Uterus (tissue), 4 donors: ENCODE measurements around the gene NPL. TPM values are rescaled to one million over a fixed set of nuclear protein-coding genes. Genes with fewer than 3 reads are reported as not detected.

ENCODE experiments used
- DNase-seq, 2 donors: peaks; one replicate each; pipeline ENCODE4 v3.0.0-alpha.2; 2019 to 2020
- H3K27ac ChIP-seq, 2 donors: fragments of 200-600 bp; sonication (generic); 1 replicate in 1 of 2; 2 replicates in 1 of 2; pipeline ENCODE4 v1.5.1; 2016 to 2018
- H3K27me3 ChIP-seq, 2 donors: fragments of 200-600 bp; sonication (generic); one replicate each; pipeline ENCODE4 v1.5.1; 2018 to 2019; ENCODE audit warnings: control low read depth in 1 of 2
- H3K36me3 ChIP-seq, 2 donors: fragments of 200-600 bp; sonication (generic); one replicate each; pipeline ENCODE4 v1.5.1; 2019; ENCODE audit warnings: control low read depth in 1 of 2
- H3K4me1 ChIP-seq, 2 donors: fragments of 200-600 bp; sonication (generic); one replicate each; pipeline ENCODE4 v1.5.1; 2018 to 2019; ENCODE audit warnings: control low read depth in 1 of 2
- H3K4me3 ChIP-seq, 2 donors: fragments of 200-600 bp; sonication (generic); 1 replicate in 1 of 2; 2 replicates in 1 of 2; pipeline ENCODE4 v1.5.1; 2018 to 2019; ENCODE audit warnings: mild to moderate bottlenecking in 1 of 2
- H3K9me3 ChIP-seq, 2 donors: fragments of 200-600 bp; sonication (generic); one replicate each; pipeline ENCODE4 v1.5.1; 2019; ENCODE audit warnings: control low read depth in 1 of 2
- CTCF ChIP-seq, 4 experiments: fragments of 200-600 bp in 2 of 4; fragments of 450-650 bp in 2 of 4; sonication (generic) in 2 of 4; IDR thresholded peaks; one replicate each; pipeline ENCODE4 v1.5.1; 2016 to 2019; ENCODE audit warnings: antibody characterized with exemption in 4 of 4, mild to moderate bottlenecking in 2 of 4, moderate library complexity in 1 of 4
- POLR2A ChIP-seq, 2 donors: fragments of 450-650 bp; IDR thresholded peaks; one replicate each; pipeline ENCODE4 v1.6.1; 2016; ENCODE audit warnings: antibody characterized with exemption in 2 of 2, mild to moderate bottlenecking in 1 of 2, moderate library complexity in 1 of 2
- intact Hi-C: fragments of 100-400 bp; cut with DNase I; formaldehyde crosslinking; loops from one replicate; pipeline ENCODE4 v1.15.1; 2023; ENCODE audit warnings: low total_unique reads
- total RNA-seq, 4 donors: library from RNA; depleted of rRNA in 3 of 4; stranded (reverse); fragments of >200 nt in 3 of 4; gene quantifications; one replicate each; pipeline versions ENCODE4 v1.1.0 to v1.2.4, GENCODE V29; 2014 to 2023
- donor health status: DM: yes; HTN: yes; CAD: no.

The NPL gene
- total RNA-seq, 4 donors from 2014 or later: 0.29 to 9.9 (median 4.4) TPM

- H3K27ac ChIP-seq: no peak overlapping the region
- no peak for TF ChIP-seq POLR2A (IDR thresholded peaks at IDR 0.05)
- no peak for TF ChIP-seq CTCF (IDR thresholded peaks at IDR 0.05)
- no peak overlapping the region for H3K4me3 ChIP-seq
- H3K27me3 ChIP-seq: no peaks in the 10 kb centered on the region
- intact Hi-C loops: no loop called here
- no peaks in the 10 kb centered on the region for H3K4me1 ChIP-seq
- no peaks in the 10 kb centered on the region for H3K9me3 ChIP-seq
- DNase-seq: no peak
- H3K36me3 ChIP-seq: no peaks in the 10 kb centered on the region
Measured at GRCh38 chr1:182779530-182779929, 10.0 kb upstream of the NPL start.

- TF ChIP-seq CTCF (IDR thresholded peaks at IDR 0.05): peak; percentile 22 to 39 (median 33)
- TF ChIP-seq POLR2A (IDR thresholded peaks at IDR 0.05): no peak
- peak; percentile 24 to 40 for DNase-seq
- Histone ChIP-seq H3K27ac (no peak overlapping the region), H3K9me3 (no peaks in the 10 kb centered on the region), H3K4me1 (no peaks in the 10 kb centered on the region), H3K4me3 (no peak overlapping the region), H3K27me3 (no peaks in the 10 kb centered on the region), H3K36me3 (no peaks in the 10 kb centered on the region)
- intact Hi-C loops: loop anchor here (5.0 to 10.0 kb wide), 2 partner anchors 180 to 697 kb away; partner anchors contain the start of gene RGS16
Measured at GRCh38 chr1:182781841-182782586, 7.6 kb upstream of the NPL start.

GRCh38 chr1:182782587-182782913 is 7.0 kb upstream of the NPL start:
- H3K27ac ChIP-seq: no peak overlapping the region
- H3K27me3 ChIP-seq: no peaks in the 10 kb centered on the region
- H3K9me3 ChIP-seq: no peaks in the 10 kb centered on the region
- DNase-seq: no peak
- TF ChIP-seq CTCF (IDR thresholded peaks at IDR 0.05) (no peak), POLR2A (IDR thresholded peaks at IDR 0.05) (no peak)
- no peaks in the 10 kb centered on the region for H3K36me3 ChIP-seq
- no peak overlapping the region for H3K4me3 ChIP-seq
- intact Hi-C loops: loop anchor here (5.0 to 10.0 kb wide), 2 partner anchors 180 to 698 kb away; partner anchors contain the start of gene RGS16
- no peaks in the 10 kb centered on the region for H3K4me1 ChIP-seq

- Histone ChIP-seq H3K4me3 (no peak overlapping the region), H3K4me1 (no peaks in the 10 kb centered on the region), H3K36me3 (no peaks in the 10 kb centered on the region), H3K9me3 (no peaks in the 10 kb centered on the region), H3K27ac (no peak overlapping the region), H3K27me3 (no peaks in the 10 kb centered on the region)
- TF ChIP-seq POLR2A (IDR thresholded peaks at IDR 0.05) (no peak), CTCF (IDR thresholded peaks at IDR 0.05) (no peak)
- intact Hi-C loops: loop anchor here (5.0 to 10.0 kb wide), 2 partner anchors 181 to 698 kb away; partner anchors contain the start of gene RGS16
- no peak for DNase-seq
Measured at GRCh38 chr1:182783068-182783467, 6.5 kb upstream of the NPL start.

GRCh38 chr1:182784556-182785171 is 4.9 kb upstream of the NPL start:
- Histone ChIP-seq H3K4me1 (no peaks in the 10 kb centered on the region), H3K9me3 (no peaks in the 10 kb centered on the region), H3K27me3 (no peaks in the 10 kb centered on the region), H3K27ac (no peak overlapping the region), H3K4me3 (no peak overlapping the region), H3K36me3 (no peaks in the 10 kb centered on the region)
- TF ChIP-seq POLR2A (IDR thresholded peaks at IDR 0.05): no peak
- peak; percentile 75 to 87 (median 80) for TF ChIP-seq CTCF (IDR thresholded peaks at IDR 0.05)
- intact Hi-C loops: loop anchor here (5.0 to 10.0 kb wide), 2 partner anchors 182 to 700 kb away; partner anchors contain the start of gene RGS16
- DNase-seq: peak in 1 of 2 donors; percentile 24
